Astrocyte of the spinal cord (primary cell): ENCODE results near the gene ARHGAP19.

Experiments
- DNase-seq: peaks from one replicate; pipeline ENCODE4 v3.0.0; 2011; ENCODE audit warnings: low read depth, low spot score
- H3K4me3 ChIP-seq: 2 replicates; pipeline ENCODE4 v1.5.1; 2011; ENCODE audit warnings: low read depth, mild to moderate bottlenecking, low read length, moderate library complexity
- CTCF ChIP-seq: IDR thresholded peaks from 2 replicates; pipeline ENCODE4 v1.5.1; 2012; ENCODE audit warnings: low read depth, mild to moderate bottlenecking, low read length, inconsistent platforms
- in situ Hi-C: cut with HindIII; loops from 2 replicates; pipeline ENCODE4 v1.10.0; 2017; ENCODE audit warnings: low sequenced_read_pairs

Gene ARHGAP19

GRCh38 chr10:97279121-97279815 is 13.2 kb downstream of the ARHGAP19 start:
- DNase-seq, result no peak
- TF ChIP-seq CTCF, result no peak
- H3K4me3 ChIP-seq, result no peak overlapping the region
- in situ Hi-C loops, result no loop called here

DNA sequence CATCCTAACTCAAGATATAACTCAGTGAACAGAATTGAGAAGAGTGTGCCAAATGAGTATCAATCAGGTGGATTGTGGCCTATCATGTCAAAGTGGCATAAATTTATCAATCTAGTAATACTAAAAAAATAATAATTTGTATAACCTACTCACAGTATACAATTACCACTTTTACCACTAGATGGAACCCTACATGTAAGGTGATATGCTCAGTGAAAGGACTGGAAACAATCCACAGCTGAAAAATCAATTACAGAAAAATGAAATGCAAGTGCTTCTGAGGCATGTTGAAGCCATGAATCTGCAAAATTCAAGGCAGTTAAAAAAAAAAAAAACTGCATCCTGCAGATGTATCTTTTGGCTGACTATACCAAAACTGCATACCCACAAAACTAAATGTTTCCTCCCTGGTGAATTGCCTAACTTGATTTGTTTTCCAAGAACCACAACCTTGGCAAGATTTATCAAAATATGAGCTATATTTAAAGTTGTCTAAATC is 13.9 kb downstream of the ARHGAP19 start:
- peak; percentile 55 for TF ChIP-seq CTCF
- DNase-seq, result peak; percentile 90
- in situ Hi-C loops, result no loop called here
- no peak overlapping the region for H3K4me3 ChIP-seq

DNA sequence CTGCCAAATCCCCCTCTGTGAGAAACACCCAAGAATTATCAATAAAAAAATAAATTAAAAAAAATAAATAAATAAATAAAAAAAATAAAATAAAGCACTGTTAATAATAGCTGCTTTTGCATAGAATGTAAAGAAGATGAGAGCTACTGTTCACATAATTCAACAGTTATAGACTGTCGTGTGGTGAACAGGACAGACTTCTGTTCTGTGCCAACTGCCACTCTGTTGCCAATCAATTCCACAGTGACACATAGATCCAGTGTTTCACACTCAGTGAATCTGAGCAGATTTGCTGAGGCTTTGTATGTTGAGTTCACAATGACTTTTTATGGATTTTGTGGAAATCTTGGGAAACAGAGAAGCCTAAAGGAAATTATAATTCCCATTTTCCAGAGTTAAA is 14.9 kb downstream of the ARHGAP19 start:
- DNase-seq, result no peak
- TF ChIP-seq CTCF, result no peak
- in situ Hi-C loops, result no loop called here

GRCh38 chr10:97274828-97275227 is 17.6 kb downstream of the ARHGAP19 start:
- DNase-seq, result no peak
- H3K4me3 ChIP-seq, result no peak overlapping the region
- no peak for TF ChIP-seq CTCF
- in situ Hi-C loops, result no loop called here

More for the DNA sequence above, 14.9 kb downstream of the ARHGAP19 start:
- no peak overlapping the region for H3K4me3 ChIP-seq

DNA sequence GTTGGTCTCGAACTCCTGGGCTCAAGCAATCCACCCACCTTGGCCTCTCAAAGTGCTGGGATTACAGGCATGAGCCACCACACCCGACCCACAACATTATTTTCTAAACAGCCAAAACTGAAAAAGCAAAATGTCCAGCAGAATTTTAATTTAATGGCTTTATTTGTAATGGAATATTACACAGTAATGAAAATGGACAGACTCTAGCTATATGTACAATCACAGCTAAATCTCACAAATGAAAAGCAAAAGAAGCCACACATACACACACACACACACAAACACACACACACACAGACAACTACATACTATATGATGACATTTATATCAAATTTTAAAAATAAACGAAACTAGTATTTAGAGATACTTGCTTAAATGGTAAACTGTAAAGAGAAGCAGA is 18.7 kb downstream of the ARHGAP19 start:
- no peak for TF ChIP-seq CTCF
- in situ Hi-C loops, result no loop called here
- no peak overlapping the region for H3K4me3 ChIP-seq
- no peak for DNase-seq

DNA sequence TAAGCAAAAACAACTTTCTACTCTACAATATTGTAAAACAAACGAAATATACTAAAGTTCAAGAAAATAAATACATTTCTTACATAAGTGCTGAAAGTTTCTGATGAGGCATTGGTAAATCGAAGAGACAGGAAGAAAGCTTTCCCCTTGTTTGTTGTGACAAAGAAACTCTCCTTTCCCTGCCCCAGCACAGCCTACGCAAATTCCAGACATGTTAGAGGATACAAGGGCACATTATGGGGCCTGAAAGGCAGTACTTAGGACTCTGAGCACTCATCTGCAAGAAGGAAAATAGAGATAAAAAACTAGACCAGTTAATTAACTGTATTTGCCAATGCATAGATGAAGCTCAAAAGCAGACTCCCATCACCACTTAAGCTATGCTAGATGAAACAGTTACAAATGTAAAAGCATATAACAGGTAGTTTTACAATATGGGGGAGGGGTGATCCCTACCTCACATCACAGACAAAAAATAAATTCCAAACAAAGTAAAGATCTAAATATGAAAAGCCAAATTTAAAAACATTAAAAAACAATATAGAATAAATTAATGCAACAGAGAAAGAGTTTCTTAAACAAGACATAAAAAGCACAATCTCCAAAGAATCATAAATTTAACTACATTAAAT is 21.8 kb downstream of the ARHGAP19 start:
- no peak for TF ChIP-seq CTCF
- in situ Hi-C loops, result no loop called here
- peak; percentile 51 for DNase-seq
- no peak overlapping the region for H3K4me3 ChIP-seq
